ENCODE measurements around the gene M1AP.

The M1AP gene

GRCh38 chr2:74524955-74525716 lies 123.0 kb downstream of the M1AP start:
- DNase-seq (ENCODE audit: low spot score): no peak

- no peak for DNase-seq (ENCODE audit: low spot score)
Measured at GRCh38 chr2:74524005-74524404, 124.1 kb downstream of the M1AP start.

- DNase-seq (ENCODE audit: low spot score): no peak
Measured at GRCh38 chr2:74522516-74522915, 125.6 kb downstream of the M1AP start.

- DNase-seq (ENCODE audit: low spot score): no peak
Measured at GRCh38 chr2:74516650-74517049, 131.5 kb downstream of the M1AP start.

- no peak for DNase-seq (ENCODE audit: low spot score)
Measured at GRCh38 chr2:74515981-74516633, 132.0 kb downstream of the M1AP start.

- DNase-seq (ENCODE audit: low spot score): no peak
Measured at GRCh38 chr2:74515271-74515980, 132.7 kb downstream of the M1AP start.

- DNase-seq (ENCODE audit: low spot score): no peak
Measured at GRCh38 chr2:74514368-74515270, 133.5 kb downstream of the M1AP start, which contains the start of gene TLX2. Gene TLX2 (plus strand): TSS chr2:74514450. CDS start chr2:74514807, 357 bp downstream.

GRCh38 chr2:74513605-74514367 lies 134.3 kb downstream of the M1AP start:
- DNase-seq (ENCODE audit: low spot score): no peak

GRCh38 chr2:74512744-74513604 lies 135.2 kb downstream of the M1AP start:
- DNase-seq (ENCODE audit: low spot score): no peak

GRCh38 chr2:74511104-74511989 lies 136.8 kb downstream of the M1AP start:
- no peak for DNase-seq (ENCODE audit: low spot score)

- DNase-seq (ENCODE audit: low spot score): no peak
Measured at GRCh38 chr2:74510272-74510671, 137.9 kb downstream of the M1AP start.

- DNase-seq (ENCODE audit: low spot score): peak; percentile 66
Measured at GRCh38 chr2:74507926-74508520, 140.1 kb downstream of the M1AP start.

All from SW480 (cell line).